PC-3 (cell line): Measurements from ENCODE around the gene EEIG1. TPM values are rescaled to one million over a fixed set of nuclear protein-coding genes. Genes with fewer than 3 reads are reported as not detected.
A peak's percentile ranks its signal among the peaks of the same experiment; 100 is the strongest.

Source experiments
- ATAC-seq: fragments of 200-7000 bp; cut with Tn5 transposase; 2 replicates; pipeline ENCODE4 v1.9.1; 2020; ENCODE audit warnings: mild to moderate bottlenecking, moderate library complexity
- Bru-seq: library from RNA; stranded (reverse); fragments of 400-500 nt; gene quantifications from one replicate; lab custom pipeline; 2021; lab: Mats Ljungman, UMichigan
- BruChase-seq, 2 experiments: library from RNA; stranded (reverse); fragments of 400-500 nt; gene quantifications; one replicate each; lab custom pipeline; 2021; lab: Mats Ljungman, UMichigan
- BruUV-seq: library from RNA; stranded (reverse); fragments of 400-500 nt; replicated peaks from 2 replicates; lab custom pipeline; 2021; lab: Mats Ljungman, UMichigan
- CTCF ChIA-PET: fragments of 300-600 bp; sonication (Branson Sonifier 250); formaldehyde crosslinking; loops from one replicate; lab custom pipeline; 2022; ENCODE audit warnings: antibody characterized with exemption; lab: Charles Lee
- POLR2A ChIA-PET: fragments of 300-600 bp; sonication (Branson Sonifier 250); formaldehyde crosslinking; loops from one replicate; lab custom pipeline; 2022; ENCODE audit warnings: antibody characterized with exemption; ENCODE audit not compliant: unreplicated experiment; lab: Charles Lee
- DNase-seq: peaks from one replicate; pipeline ENCODE4 v3.0.0-alpha.2; 2015
- H2AFZ ChIP-seq: fragments of 300-600 bp; sonication (generic); 2 replicates; pipeline ENCODE4 v1.6.0; 2016; ENCODE audit warnings: antibody characterized with exemption, low read length
- H3F3A ChIP-seq: fragments of 300-600 bp; sonication (generic); one replicate; pipeline ENCODE4 v1.6.0; 2017; ENCODE audit warnings: antibody characterized with exemption, low read length, control low read depth, mild to moderate bottlenecking; ENCODE audit not compliant: unreplicated experiment
- H3K27ac ChIP-seq: fragments of 300-600 bp; sonication (generic); 2 replicates; pipeline ENCODE4 v1.5.1; 2016; ENCODE audit warnings: mild to moderate bottlenecking, low read length
- H3K27me3 ChIP-seq: fragments of 300-600 bp; sonication (generic); 2 replicates; pipeline ENCODE4 v1.6.1; 2016; ENCODE audit warnings: low read length, mixed read lengths
- H3K36me3 ChIP-seq: fragments of 300-600 bp; sonication (generic); 2 replicates; pipeline ENCODE4 v1.6.1; 2016; ENCODE audit warnings: low read depth, mixed run types, low read length, mixed read lengths
- H3K4me1 ChIP-seq: fragments of 300-600 bp; sonication (generic); 2 replicates; pipeline ENCODE4 v1.5.1; 2016; ENCODE audit warnings: low read length; ENCODE audit not compliant: insufficient read depth
- H3K4me2 ChIP-seq: fragments of 300-600 bp; sonication (generic); 2 replicates; pipeline ENCODE4 v1.6.0; 2016; ENCODE audit warnings: low read length
- H3K4me3 ChIP-seq: fragments of 300-600 bp; sonication (generic); 2 replicates; pipeline ENCODE4 v1.5.1; 2016; ENCODE audit warnings: mild to moderate bottlenecking, low read length, mixed read lengths
- H3K79me2 ChIP-seq: fragments of 300-600 bp; sonication (generic); 2 replicates; pipeline ENCODE4 v1.6.1; 2017; ENCODE audit warnings: low read length, mixed read lengths
- H3K9ac ChIP-seq: fragments of 300-600 bp; sonication (generic); 2 replicates; pipeline ENCODE4 v1.6.0; 2016; ENCODE audit warnings: mild to moderate bottlenecking, low read length
- H3K9me2 ChIP-seq: fragments of 300-600 bp; sonication (generic); replicated peaks from 2 replicates; pipeline ENCODE4 v1.6.1; 2016; ENCODE audit warnings: mixed run types, low read length, mixed read lengths
- H3K9me3 ChIP-seq: fragments of 300-600 bp; sonication (generic); 2 replicates; pipeline ENCODE4 v1.6.1; 2016; ENCODE audit warnings: low read length, mixed read lengths
- H4K20me1 ChIP-seq: fragments of 300-600 bp; sonication (generic); 2 replicates; pipeline ENCODE4 v1.6.1; 2016; ENCODE audit warnings: low read length, mixed read lengths
- EZH2 ChIP-seq: fragments of 300-600 bp; sonication (generic); IDR thresholded peaks from one replicate; pipeline ENCODE4 v1.6.1; 2017; ENCODE audit warnings: antibody characterized with exemption, mild to moderate bottlenecking, low read length; ENCODE audit not compliant: unreplicated experiment
- EZH2phosphoT487 ChIP-seq: fragments of 300-600 bp; sonication (generic); IDR thresholded peaks from 2 replicates; pipeline ENCODE4 v1.6.1; 2018; ENCODE audit warnings: mild to moderate bottlenecking, antibody characterized with exemption, low read length, borderline replicate concordance
- intact Hi-C: fragments of 100-400 bp; cut with micrococcal nuclease; formaldehyde crosslinking; loops from 2 replicates; pipeline ENCODE4 v1.9.0; 2023
- long read RNA-seq: library from polyadenylated mRNA; unstranded; transcript quantifications from one replicate; pipeline ENCODE4 v2.0.0, GENCODE V29; 2021; ENCODE audit not compliant: unreplicated experiment
- total RNA-seq: library from RNA; depleted of rRNA; stranded (reverse); fragments of >200 nt; gene quantifications from 2 replicates; pipeline ENCODE4 v1.2.3, GENCODE V29; 2014; rRNA removed
- TF ChIP-seq, protein P1 (sequence below): fragments of 300-600 bp; sonication (generic); conservative IDR thresholded peaks from 2 replicates; pipeline ENCODE4 v1.5.1; 2017; ENCODE audit warnings: antibody characterized with exemption, low read depth, mild to moderate bottlenecking, low read length

EEIG1 gene
- total RNA-seq (10.8 and 26.1 TPM in 2 replicates), Bru-seq, nascent RNA (percentile 69 among the genes with signal in this experiment), BruChase-seq, experiment 1, labeled RNA remaining after a 6-hour chase (percentile 86 among the genes with signal in this experiment), BruChase-seq, experiment 2, labeled RNA remaining after a 2-hour chase (percentile 89 among the genes with signal in this experiment)
- long read RNA-seq, full-length matches to known transcripts: 2 of 85 reads
- long read RNA-seq, partial matches to known transcripts: 5 of 85 reads
- long read RNA-seq, other reads (novel, unspliced or antisense): 78 of 85 reads

DNA sequence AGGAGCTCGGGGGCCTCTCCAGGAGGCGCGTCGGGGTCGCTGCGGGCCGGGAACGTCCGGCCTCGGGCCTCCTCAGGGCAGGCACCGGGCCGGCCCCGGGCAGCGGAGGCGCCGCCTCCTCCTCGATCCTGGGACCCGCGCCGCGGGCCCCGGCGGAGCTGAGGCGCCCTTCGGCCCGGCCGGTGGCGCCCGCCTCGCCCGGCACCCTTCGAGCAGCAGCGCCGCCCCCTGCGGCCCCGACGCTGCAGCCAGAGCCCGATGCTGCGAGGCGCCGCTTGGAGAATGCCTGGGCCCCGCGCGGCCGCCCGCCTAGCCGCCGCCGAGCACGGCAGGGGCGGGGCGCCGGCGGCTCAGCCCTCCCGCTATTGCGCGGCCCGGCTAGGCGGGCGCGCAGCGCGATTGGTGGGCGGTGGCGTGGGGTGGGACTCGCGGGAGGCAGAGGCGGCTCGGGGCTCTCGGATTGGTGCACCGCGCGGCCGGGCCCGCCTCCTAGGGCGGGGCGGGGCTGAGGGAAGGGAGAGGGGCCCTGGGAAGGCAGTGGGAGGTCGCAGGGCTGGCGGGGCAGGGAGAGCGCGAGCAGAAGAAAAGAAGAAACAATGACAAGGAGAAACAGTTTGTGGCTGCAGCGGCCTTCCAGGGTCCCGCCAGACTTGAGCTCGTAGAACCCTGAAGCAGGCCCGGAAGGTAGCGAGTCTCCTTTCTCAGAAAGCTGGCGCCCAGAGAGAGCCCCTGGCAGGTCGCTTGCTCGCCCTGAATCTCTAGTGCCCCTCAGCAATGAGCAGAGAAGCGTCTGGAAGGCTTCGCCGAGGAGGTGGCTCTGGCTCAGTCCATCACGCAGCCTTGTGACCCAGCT lies at the start of gene EEIG1:
EEIG1 (minus strand) TSS at position 284 of the 853 bp plus-strand sequence. CDS start 852 bp downstream, outside the sequence.
- Histone ChIP-seq H3K36me3 (no peaks in the 10 kb centered on the region), H3K79me2 (peaks cover 44% of the 10 kb centered on the region), H3K4me2 (peak within 1 kb of the TSS; percentile 100), H4K20me1 (peaks cover 14% of the 10 kb centered on the region; the same call in 1 of the 2 replicates), H3F3A (no peaks in the 10 kb centered on the region), H3K9ac (peak within 1 kb of the TSS; percentile 74), H3K4me3 (peak within 1 kb of the TSS; percentile 95), H3K9me3 (no peaks in the 10 kb centered on the region), H2AFZ (peak within 1 kb of the TSS; percentile 97), H3K9me2 (no peaks in the 10 kb centered on the region), H3K4me1 (peaks cover 20% of the 10 kb centered on the region), H3K27me3 (no peaks in the 10 kb centered on the region), H3K27ac (no peak within 1 kb of the TSS)
- no TSS peak for BruUV-seq
- ATAC-seq: peak; percentile 89
- DNase-seq: peak; percentile 89
- ChIA-PET POLR2A (no interaction called here), CTCF (interaction anchor here (0.6 to 1.0 kb wide), 3 partner anchors 26 to 137 kb away, joined by 3 to 4 read pairs (median 4); no protein-coding TSS in a partner anchor)
- intact Hi-C loops: loop anchor here (2.0 kb wide), 1 partner anchor 54 kb away; no protein-coding TSS in a partner anchor
- no peak for TF ChIP-seq EZH2
- TF ChIP-seq, protein P1, sequence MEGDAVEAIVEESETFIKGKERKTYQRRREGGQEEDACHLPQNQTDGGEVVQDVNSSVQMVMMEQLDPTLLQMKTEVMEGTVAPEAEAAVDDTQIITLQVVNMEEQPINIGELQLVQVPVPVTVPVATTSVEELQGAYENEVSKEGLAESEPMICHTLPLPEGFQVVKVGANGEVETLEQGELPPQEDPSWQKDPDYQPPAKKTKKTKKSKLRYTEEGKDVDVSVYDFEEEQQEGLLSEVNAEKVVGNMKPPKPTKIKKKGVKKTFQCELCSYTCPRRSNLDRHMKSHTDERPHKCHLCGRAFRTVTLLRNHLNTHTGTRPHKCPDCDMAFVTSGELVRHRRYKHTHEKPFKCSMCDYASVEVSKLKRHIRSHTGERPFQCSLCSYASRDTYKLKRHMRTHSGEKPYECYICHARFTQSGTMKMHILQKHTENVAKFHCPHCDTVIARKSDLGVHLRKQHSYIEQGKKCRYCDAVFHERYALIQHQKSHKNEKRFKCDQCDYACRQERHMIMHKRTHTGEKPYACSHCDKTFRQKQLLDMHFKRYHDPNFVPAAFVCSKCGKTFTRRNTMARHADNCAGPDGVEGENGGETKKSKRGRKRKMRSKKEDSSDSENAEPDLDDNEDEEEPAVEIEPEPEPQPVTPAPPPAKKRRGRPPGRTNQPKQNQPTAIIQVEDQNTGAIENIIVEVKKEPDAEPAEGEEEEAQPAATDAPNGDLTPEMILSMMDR: no peak
- no peak for TF ChIP-seq EZH2phosphoT487

DNA sequence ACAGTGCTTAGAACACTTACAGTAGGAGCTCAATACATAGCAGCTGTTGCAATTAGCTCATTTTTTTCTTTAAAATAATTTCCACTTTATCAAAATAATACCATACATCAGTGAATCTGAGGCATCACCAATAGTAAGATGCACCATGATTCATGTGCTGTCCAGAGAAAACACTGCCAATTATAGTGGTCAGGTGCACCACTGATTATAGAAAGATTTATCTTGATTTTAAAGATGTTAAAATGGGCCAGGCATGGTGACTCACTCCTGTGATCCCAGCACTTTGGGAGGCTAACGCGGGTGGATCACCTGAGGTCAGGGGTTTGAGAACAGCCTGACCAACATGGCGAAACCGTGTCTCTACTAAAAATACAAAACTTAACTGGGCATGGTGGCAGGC lies 46.9 kb upstream of the EEIG1 start:
- Histone ChIP-seq H3K27me3 (no peaks in the 10 kb centered on the region), H3K36me3 (no peaks in the 10 kb centered on the region), H3K9me2 (no peaks in the 10 kb centered on the region), H3K9ac (no peak overlapping the region), H4K20me1 (no peaks in the 10 kb centered on the region), H3K4me1 (peaks cover 4% of the 10 kb centered on the region; the same call in 1 of the 2 replicates), H3K9me3 (no peaks in the 10 kb centered on the region), H3K79me2 (no peaks in the 10 kb centered on the region), H3K4me3 (no peak overlapping the region), H3K27ac (no peak overlapping the region), H3F3A (no peaks in the 10 kb centered on the region), H3K4me2 (no peak overlapping the region), H2AFZ (no peak overlapping the region)
- BruUV-seq: no TSS peak
- ATAC-seq (no peak), DNase-seq (no peak)
- ChIA-PET CTCF (no interaction called here), POLR2A (no interaction called here)
- TF ChIP-seq, protein P1: no peak
- TF ChIP-seq EZH2: no peak
- no peak for TF ChIP-seq EZH2phosphoT487
- intact Hi-C loops: no loop called here
